Keratinocyte (primary cell): ENCODE measurements around the gene TBCD. TPM values are rescaled to one million over a fixed set of nuclear protein-coding genes. Genes with fewer than 3 reads are reported as not detected.

Experiments used
- DNase-seq: peaks from one replicate; pipeline ENCODE4 v3.0.0-alpha.2; 2011; ENCODE audit warnings: low read depth, missing footprints, low spot score
- FAIRE-seq: peaks from 2 replicates; lab custom pipeline; 2011; peaks lifted over from hg19 to GRCh38; lab: Jason Lieb, UNC
- H2AFZ ChIP-seq: 2 replicates; pipeline ENCODE4 v1.6.0; 2012; ENCODE audit warnings: low read length, control low read depth, inconsistent platforms; ENCODE audit not compliant: control insufficient read depth
- H3K27ac ChIP-seq: 2 replicates; pipeline ENCODE4 v1.5.1; 2011; ENCODE audit warnings: low read length; ENCODE audit not compliant: control insufficient read depth, insufficient read depth
- H3K27me3 ChIP-seq: 3 replicates; pipeline ENCODE4 v1.6.0; 2011; ENCODE audit warnings: low read length; ENCODE audit not compliant: control insufficient read depth, insufficient read depth; ENCODE audit errors: extremely low read depth
- H3K36me3 ChIP-seq, 2 experiments: 2 replicates in 1 of 2; 3 replicates in 1 of 2; pipeline ENCODE4 v1.5.1; 2011; ENCODE audit warnings: low read length in 2 of 2, mild to moderate bottlenecking in 1 of 2; ENCODE audit not compliant: control insufficient read depth in 2 of 2, insufficient read depth in 2 of 2; ENCODE audit errors: extremely low read depth in 1 of 2
- H3K4me1 ChIP-seq: 3 replicates; pipeline ENCODE4 v1.5.1; 2011; ENCODE audit warnings: low read length; ENCODE audit not compliant: control insufficient read depth, insufficient read depth; ENCODE audit errors: extremely low read depth
- H3K4me2 ChIP-seq: 3 replicates; pipeline ENCODE4 v1.6.0; 2011; ENCODE audit warnings: low read depth, low read length; ENCODE audit not compliant: control insufficient read depth, insufficient read depth; ENCODE audit errors: extremely low read depth
- H3K4me3 ChIP-seq, 3 experiments: fragments of 200-600 bp in 1 of 3; sonication (generic) in 1 of 3; 2 replicates in 2 of 3; 3 replicates in 1 of 3; pipeline ENCODE4 v1.5.1; 2011 to 2016; ENCODE audit warnings: low read length in 3 of 3, mild to moderate bottlenecking in 3 of 3, control low read depth in 2 of 3, inconsistent platforms in 1 of 3, low read depth in 1 of 3, mixed read lengths in 1 of 3, mixed run types in 1 of 3, moderate library complexity in 1 of 3; ENCODE audit not compliant: control insufficient read depth in 2 of 3, insufficient read depth in 2 of 3; ENCODE audit errors: extremely low read depth in 1 of 3
- H3K79me2 ChIP-seq: 2 replicates; pipeline ENCODE4 v1.6.0; 2012; ENCODE audit warnings: low read length; ENCODE audit not compliant: control insufficient read depth, insufficient read depth
- H3K9ac ChIP-seq: 3 replicates; pipeline ENCODE4 v1.6.0; 2011; ENCODE audit warnings: low read length; ENCODE audit not compliant: control insufficient read depth, insufficient read depth; ENCODE audit errors: extremely low read depth
- H3K9me1 ChIP-seq: 3 replicates; pipeline ENCODE4 v1.6.0; 2011; ENCODE audit warnings: low read length; ENCODE audit not compliant: control insufficient read depth, insufficient read depth; ENCODE audit errors: extremely low read depth
- H3K9me3 ChIP-seq: 2 replicates; pipeline ENCODE4 v1.5.1; 2012; ENCODE audit warnings: low read depth, low read length; ENCODE audit not compliant: control insufficient read depth
- H4K20me1 ChIP-seq: 3 replicates; pipeline ENCODE4 v1.6.0; 2011; ENCODE audit warnings: low read length; ENCODE audit not compliant: control insufficient read depth, insufficient read depth; ENCODE audit errors: extremely low read depth
- EZH2 ChIP-seq: IDR thresholded peaks from one replicate; pipeline ENCODE4 v1.6.1; 2012; ENCODE audit warnings: inconsistent platforms, mild to moderate bottlenecking, low read length, moderate library complexity
- dilution Hi-C: fragments of 300-500 bp; cut with MboI; formaldehyde crosslinking; loops from one replicate; pipeline ENCODE4 v1.7.0; 2020; ENCODE audit warnings: low sequenced_read_pairs; ENCODE audit not compliant: extremely low pct_ligation_motif_present
- polyA plus RNA-seq, 5 experiments: library from polyadenylated mRNA; depleted of rRNA in 3 of 5; stranded (reverse) in 3 of 5; stranded (forward) in 1 of 5; unstranded in 1 of 5; fragments of >200 nt; gene quantifications; 1 replicate in 1 of 5; 2 replicates in 3 of 5; 3 replicates in 1 of 5; pipeline versions ENCODE4 v1.2.1 to v1.2.3, GENCODE V29; 2011 to 2012; ENCODE audit warnings: missing spikeins in 2 of 5, low read depth in 1 of 5, low replicate concordance in 1 of 5
- TF ChIP-seq, protein P1 (sequence below), 3 experiments: IDR thresholded peaks in 1 of 3; conservative IDR thresholded peaks in 1 of 3; optimal IDR thresholded peaks in 1 of 3; 2 replicates in 2 of 3; 3 replicates in 1 of 3; pipeline versions ENCODE3 to v1.5.1; 2011; ENCODE audit warnings: low read length in 3 of 3, mild to moderate bottlenecking in 3 of 3, moderate library complexity in 2 of 3, control low read depth in 1 of 3, inconsistent platforms in 1 of 3; ENCODE audit not compliant: insufficient read depth in 2 of 3; ENCODE audit errors: extremely low read depth in 1 of 3

The TBCD gene
- polyA plus RNA-seq, 1 donor (not counting 4 experiments of a cell fraction or from before 2014, with no cell fraction given): 36.2 TPM

- H3K27ac ChIP-seq: no peak overlapping the region
- no peaks in the 10 kb centered on the region for H3K4me1 ChIP-seq
- no peaks in the 10 kb centered on the region for H3K9me1 ChIP-seq
- no peaks in the 10 kb centered on the region for H4K20me1 ChIP-seq
- FAIRE-seq (no peak), DNase-seq (no peak)
- TF ChIP-seq, protein P1, sequence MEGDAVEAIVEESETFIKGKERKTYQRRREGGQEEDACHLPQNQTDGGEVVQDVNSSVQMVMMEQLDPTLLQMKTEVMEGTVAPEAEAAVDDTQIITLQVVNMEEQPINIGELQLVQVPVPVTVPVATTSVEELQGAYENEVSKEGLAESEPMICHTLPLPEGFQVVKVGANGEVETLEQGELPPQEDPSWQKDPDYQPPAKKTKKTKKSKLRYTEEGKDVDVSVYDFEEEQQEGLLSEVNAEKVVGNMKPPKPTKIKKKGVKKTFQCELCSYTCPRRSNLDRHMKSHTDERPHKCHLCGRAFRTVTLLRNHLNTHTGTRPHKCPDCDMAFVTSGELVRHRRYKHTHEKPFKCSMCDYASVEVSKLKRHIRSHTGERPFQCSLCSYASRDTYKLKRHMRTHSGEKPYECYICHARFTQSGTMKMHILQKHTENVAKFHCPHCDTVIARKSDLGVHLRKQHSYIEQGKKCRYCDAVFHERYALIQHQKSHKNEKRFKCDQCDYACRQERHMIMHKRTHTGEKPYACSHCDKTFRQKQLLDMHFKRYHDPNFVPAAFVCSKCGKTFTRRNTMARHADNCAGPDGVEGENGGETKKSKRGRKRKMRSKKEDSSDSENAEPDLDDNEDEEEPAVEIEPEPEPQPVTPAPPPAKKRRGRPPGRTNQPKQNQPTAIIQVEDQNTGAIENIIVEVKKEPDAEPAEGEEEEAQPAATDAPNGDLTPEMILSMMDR (optimal IDR thresholded peaks at IDR 0.05 in 1 of 3, IDR thresholded peaks at IDR 0.05 in 1 of 3, conservative IDR thresholded peaks at IDR 0.05 in 1 of 3; ENCODE audit: extremely low read depth in 1 of 3, insufficient read depth in 2 of 3, low read length in 3 of 3): no peak
- TF ChIP-seq EZH2: no peak
- H3K4me2 ChIP-seq: no peak overlapping the region
- no peaks in the 10 kb centered on the region for H3K36me3 ChIP-seq
- no peak overlapping the region for H3K9ac ChIP-seq
- dilution Hi-C loops: no loop called here
- no peak overlapping the region for H2AFZ ChIP-seq
- no peaks in the 10 kb centered on the region for H3K79me2 ChIP-seq
- H3K9me3 ChIP-seq: no peaks in the 10 kb centered on the region
- H3K27me3 ChIP-seq: no peaks in the 10 kb centered on the region
- no peak overlapping the region for H3K4me3 ChIP-seq
Observed at GRCh38 chr17:82970067-82970466, 218.2 kb downstream of the TBCD start.

GRCh38 chr17:82970818-82971590 lies 219.1 kb downstream of the TBCD start:
- no peak for DNase-seq

More at GRCh38 chr17:82970818-82971590, 219.1 kb downstream of the TBCD start:
- H3K4me2 ChIP-seq: no peak overlapping the region
- no peaks in the 10 kb centered on the region for H3K4me1 ChIP-seq
- no peak overlapping the region for H3K9ac ChIP-seq
- H3K9me3 ChIP-seq: no peaks in the 10 kb centered on the region
- dilution Hi-C loops: no loop called here
- no peaks in the 10 kb centered on the region for H3K36me3 ChIP-seq
- no peak overlapping the region for H2AFZ ChIP-seq
- no peak overlapping the region for H3K4me3 ChIP-seq
- H3K79me2 ChIP-seq: no peaks in the 10 kb centered on the region
- no peak for TF ChIP-seq EZH2
- TF ChIP-seq, protein P1 (optimal IDR thresholded peaks at IDR 0.05 in 1 of 3, IDR thresholded peaks at IDR 0.05 in 1 of 3, conservative IDR thresholded peaks at IDR 0.05 in 1 of 3; ENCODE audit: extremely low read depth in 1 of 3, insufficient read depth in 2 of 3, low read length in 3 of 3): no peak
- FAIRE-seq: no peak
- no peaks in the 10 kb centered on the region for H4K20me1 ChIP-seq
- H3K27ac ChIP-seq: no peak overlapping the region
- H3K9me1 ChIP-seq: no peaks in the 10 kb centered on the region
- no peaks in the 10 kb centered on the region for H3K27me3 ChIP-seq
